HG03175 (cell line): Measurements from ENCODE around the gene ZNF280C.

Source experiments
- ATAC-seq: cut with Tn5 transposase; IDR thresholded peaks from one replicate; pipeline ENCODE4 v1.9.1; 2021; ENCODE audit warnings: mild to moderate bottlenecking, moderate library complexity; ENCODE audit not compliant: unreplicated experiment

ZNF280C gene

DNA sequence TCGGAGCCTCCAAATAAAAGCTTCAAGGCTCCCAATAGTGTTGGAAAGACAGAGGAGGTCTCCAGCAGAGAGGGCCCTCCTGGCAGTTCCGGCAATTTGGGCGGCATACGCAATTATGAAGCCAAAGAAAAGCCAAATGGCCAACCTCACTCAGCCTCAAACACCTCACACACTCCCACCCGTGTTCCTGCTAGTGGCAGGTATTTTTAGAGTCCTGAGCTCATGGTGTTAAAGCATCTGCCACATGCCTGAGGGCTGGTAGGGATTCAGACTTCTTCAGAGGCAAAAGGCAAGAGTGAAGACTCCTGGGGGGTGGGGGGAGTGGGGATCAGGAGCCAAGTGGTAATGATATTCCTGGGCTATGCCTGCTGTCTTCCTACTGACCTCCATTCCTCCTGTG, 89.5 kb downstream of the ZNF280C start:
- ATAC-seq = no peak

- no peak for ATAC-seq
These were observed 91.8 kb downstream of the ZNF280C start for GRCh38 chrX:130176942-130177341.

DNA sequence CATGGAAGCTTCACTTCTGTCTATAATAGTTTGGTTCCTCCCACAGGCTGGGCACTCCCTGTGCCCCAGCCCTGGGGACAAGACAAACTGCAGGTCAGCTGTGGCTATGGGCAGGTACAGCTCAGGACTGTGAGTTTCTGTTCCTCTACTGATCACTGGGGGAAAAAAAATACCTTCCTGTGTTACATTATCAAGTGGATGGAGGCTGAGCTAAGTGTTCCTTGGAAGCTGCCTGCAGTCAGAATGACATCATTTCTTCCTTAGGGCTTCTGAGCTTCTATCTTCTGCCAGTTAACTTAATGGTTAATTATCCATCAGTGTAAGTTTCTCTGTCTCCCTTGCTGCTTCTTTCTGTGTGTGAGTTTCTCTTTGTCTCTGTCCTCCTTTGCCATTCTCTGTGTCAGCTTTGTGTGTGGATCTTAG, 92.3 kb downstream of the ZNF280C start:
- peak; percentile 74 for ATAC-seq

- no peak for ATAC-seq
These were observed 93.8 kb downstream of the ZNF280C start for GRCh38 chrX:130174937-130175336.

DNA sequence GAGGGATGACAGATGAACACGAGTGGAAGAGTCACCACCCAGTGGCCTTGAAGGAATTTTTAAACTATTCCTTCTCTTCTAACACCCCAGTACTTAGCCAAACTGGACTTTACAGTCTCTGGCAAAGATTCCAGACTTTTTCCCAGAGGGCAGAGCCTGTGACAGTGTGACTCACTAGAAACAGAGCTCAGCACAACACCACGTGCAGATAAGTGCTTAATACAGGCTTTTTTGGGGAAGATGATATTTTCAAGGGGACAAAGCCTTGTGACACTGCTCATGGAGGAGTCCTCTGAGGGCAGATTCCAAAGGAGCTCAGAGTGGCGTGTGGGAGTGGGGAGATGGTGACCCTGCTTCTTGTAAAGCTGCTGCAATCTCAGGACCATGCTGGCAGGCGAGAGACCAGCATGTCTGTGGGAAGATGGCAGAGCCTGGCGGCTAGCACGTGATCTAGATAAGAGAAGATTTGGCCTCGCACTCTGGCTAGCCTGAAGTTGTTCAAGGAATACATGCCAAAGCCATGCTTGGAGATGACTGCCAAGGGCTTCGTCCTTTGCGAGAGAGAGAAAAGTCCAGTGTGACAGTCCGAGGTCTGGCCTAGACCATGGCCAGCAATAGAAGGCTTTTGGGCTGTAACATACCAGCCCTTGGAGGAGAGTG, 94.5 kb downstream of the ZNF280C start:
- ATAC-seq = no peak

DNA sequence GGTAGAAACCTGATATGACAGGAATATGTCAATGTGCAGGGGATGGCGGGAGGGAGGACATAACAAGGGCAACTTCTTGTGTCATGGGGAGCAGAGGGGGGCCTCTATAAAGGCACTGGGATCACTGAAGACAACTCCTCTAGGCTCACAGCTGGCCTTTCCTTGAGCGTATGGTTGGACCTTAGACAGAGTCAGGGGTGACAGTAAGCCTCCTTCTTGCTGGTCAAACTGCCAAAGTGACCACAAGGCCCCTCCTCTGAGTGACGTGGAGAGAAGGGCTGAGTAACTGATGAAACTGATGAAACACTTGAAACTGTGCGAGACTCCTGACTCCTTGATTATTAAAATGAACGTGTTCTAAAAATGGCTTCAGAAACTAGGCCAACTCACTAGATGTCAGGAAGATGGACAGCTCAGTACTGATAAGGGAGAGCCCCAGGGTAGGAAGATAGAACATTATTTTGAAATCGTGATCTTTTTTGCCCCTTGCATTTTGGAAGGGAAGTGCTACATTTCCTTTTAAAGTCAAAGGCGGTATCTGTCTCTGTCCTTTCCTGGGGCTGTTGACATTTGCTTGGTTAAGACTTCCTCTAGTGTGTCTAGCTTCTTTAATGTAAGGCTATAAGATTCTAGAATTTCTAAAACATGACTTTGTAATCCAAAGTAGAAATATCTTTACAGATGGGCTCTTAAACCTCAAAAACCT, 95.4 kb downstream of the ZNF280C start:
- ATAC-seq = peak; percentile 40

DNA sequence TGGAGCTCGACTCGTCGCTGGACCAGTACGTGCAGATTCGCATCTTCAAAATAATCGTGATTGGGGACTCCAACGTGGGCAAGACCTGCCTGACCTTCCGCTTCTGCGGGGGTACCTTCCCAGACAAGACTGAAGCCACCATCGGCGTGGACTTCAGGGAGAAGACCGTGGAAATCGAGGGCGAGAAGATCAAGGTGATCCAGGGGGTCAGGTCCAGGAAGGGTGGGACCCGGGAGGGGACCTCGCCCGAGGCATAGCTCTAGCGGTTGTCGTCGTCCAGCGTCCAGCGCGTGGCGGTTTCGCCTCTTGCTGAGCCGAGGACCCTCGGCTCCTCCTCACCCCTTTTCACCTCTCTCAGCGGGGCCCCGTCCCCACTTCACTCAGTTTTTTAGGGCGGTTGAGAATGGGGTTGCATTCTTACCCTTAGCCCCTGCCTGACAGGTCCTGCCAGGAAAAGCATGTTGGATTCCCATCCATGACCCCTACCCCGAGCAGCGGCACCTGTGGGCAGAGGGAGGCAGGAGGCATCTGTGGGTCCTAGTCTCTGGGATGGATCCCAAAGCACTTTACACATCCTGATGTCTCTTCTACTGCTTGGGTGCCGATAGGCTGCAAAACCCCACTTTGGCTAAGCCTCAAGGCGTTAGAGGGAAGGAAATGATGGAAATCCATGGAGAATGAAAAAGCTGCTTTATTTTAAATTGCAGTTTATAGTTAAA, 96.4 kb downstream of the ZNF280C start:
- no peak for ATAC-seq

- ATAC-seq = peak; percentile 12
These were observed 97.1 kb downstream of the ZNF280C start, which contains the start of gene RAB33A for GRCh38 chrX:130171446-130172126. TSS of gene RAB33A (plus strand) at chrX:130171962. CDS start at chrX:130172063, 101 bp downstream.

DNA sequence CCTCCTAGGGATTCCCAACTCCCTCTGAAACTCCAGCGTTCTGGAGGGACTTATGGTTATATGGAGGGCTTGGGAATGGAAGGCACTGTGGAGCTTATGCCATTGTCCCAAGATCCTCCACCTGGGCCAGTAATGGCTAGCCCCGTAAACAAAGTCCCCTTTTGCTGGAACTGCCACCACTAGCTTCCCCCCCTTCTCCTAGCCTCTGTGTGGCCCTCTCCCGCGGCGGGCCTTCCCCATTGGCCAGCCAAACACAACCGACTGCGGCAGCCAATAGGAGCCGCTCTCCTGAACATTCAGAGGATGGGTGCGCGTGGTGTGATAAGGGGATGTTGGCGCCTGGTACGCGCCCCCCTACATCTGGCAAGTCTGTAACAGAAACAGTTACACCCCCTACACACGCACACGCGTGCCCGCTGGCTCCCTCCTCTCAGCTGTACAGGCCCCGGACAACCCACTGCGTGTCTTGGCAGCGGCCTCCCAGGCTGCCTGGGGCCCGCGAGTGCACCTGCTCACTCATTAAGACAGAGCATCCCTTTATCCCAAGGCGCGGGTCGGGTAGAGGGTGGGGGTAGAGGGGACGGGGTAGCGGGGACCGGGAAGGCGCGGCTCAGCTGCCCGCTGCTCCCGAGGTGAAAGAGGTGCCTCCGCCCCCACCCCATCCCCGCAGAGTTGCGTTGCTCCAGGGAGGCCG, 97.8 kb downstream of the ZNF280C start:
- ATAC-seq = peak; percentile 80

DNA sequence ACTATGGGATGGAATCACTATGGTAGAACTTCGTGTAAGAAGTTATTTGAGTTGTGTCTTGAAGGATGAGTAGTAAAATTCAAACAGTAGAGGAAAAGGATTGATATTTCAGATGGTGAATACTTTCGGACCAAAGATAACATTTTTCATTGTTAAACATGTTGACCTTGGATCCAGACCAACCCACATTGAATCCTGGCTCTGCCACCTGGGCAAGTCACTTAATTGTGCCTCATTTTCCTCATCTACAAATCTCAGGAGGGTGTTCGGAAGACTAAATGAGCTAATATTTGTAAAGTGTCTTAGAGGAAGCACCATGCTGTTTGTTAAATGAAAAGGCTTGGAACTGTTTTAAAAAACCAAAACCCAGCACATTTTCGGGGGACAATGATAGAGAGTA, 101.7 kb downstream of the ZNF280C start:
- ATAC-seq = no peak

DNA sequence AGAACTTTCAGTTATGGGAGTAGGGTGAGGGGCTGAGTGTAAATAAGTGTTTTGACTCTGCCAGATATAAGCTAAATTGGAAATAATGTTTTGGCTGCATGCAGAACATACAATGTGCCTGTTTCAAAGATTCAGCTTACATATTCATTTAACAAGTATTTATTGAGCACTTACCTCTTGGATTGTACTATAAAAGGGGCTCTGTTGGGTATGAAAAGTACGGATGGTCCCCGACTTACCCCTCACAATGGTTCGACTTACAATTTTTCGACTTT, 102.3 kb downstream of the ZNF280C start:
- no peak for ATAC-seq

GRCh38 chrX:130165703-130166502, 102.8 kb downstream of the ZNF280C start, which contains the start of gene AIFM1:
TSS of gene AIFM1 (minus strand) at chrX:130165841. CDS start at chrX:130165656, 185 bp downstream.
- ATAC-seq = peak; percentile 92

DNA sequence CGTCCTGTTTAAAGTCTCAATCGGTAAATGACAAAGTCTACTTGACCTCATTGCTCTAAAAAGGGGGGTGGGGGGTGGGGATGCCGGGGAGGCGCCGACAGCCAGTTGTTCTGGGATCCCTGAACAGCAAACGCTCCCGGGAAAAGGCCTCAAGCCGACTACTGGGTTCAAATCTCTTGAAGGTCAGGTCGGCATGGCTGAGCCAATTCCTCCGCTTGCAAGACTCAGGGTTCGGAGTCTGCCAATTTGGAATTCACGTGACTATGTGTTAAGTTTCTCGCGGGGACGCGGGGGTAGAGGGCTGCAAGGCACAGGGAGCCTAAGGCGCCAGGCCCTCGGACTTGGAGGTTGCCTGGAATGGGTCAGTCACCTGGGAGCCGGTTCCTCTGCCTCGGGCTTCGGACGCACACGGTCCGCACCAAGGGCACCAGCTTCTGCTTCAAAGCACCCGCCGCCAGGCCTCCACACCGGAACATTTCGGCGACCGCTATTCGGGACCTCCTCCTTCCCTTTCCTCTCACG, 103.5 kb downstream of the ZNF280C start:
- peak; percentile 21 for ATAC-seq

GRCh38 chrX:130163398-130163797, 105.3 kb downstream of the ZNF280C start:
- ATAC-seq = no peak

DNA sequence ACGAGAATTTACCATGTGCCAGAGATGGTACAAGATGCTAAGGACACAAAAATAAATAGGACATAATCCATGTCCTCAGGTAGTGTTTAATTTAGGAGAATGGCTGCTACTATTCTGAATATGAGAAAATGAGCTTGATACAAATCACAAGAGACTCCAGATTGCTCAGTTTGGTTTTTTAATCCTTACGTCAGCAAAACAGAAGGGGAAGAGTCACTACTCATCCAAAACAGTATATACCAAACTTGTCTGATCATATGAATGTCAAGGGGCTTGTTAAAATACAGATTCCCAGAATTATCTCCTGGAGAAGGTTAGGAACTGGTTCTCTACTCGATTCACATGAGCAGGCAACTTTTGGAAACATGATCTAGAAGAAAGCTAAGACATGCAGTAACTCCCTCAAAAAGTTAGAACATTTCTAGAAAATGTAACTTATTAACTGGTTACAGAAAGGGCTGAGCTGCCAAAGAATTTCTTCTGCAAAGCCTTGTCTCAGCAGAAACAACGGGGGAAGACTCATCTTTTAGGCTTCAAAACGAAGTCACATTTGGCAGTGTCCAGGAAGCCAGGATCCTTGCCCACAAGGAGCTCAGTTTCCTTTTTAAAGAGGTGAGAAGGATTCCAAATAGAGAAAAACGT, 106.5 kb downstream of the ZNF280C start:
- ATAC-seq = no peak

GRCh38 chrX:130159776-130160175, 108.9 kb downstream of the ZNF280C start:
- no peak for ATAC-seq

- no peak for ATAC-seq
These were observed 110.4 kb downstream of the ZNF280C start for GRCh38 chrX:130158311-130158710.

DNA sequence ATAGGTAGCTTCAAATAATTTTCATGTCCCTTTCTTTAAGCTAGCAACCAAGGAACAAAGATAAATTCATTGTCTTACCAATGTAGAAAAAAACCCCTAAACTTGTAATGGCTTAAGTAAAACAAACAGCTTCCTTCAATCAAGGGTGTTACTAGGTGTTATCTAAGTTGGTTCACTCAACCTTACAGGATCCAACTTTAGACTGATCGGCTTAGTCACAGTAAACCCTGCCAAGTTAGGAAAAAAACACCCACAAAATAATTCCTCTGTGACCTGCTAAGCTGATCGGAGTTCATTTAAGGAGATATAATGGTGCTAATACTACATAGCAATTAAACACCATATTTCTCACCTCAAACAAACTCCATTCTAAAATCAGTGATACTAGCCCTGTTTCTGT, 113.1 kb downstream of the ZNF280C start:
- ATAC-seq = no peak
